Measurements from ENCODE around the gene TMEM9.

GRCh38 chr1:201111156-201111555, 43.1 kb downstream of the TMEM9 start:
- no peak for TF ChIP-seq CTCF (IDR thresholded peaks at IDR 0.05)
- no peak for TF ChIP-seq POLR2A (IDR thresholded peaks at IDR 0.05)
